B cell (primary cell): ENCODE data around the gene CPA4. TPM values are rescaled to one million over a fixed set of nuclear protein-coding genes. Genes with fewer than 3 reads are reported as not detected.

Experiments
- ATAC-seq: fragments of 200-7000 bp; cut with Tn5 transposase; one replicate; pipeline ENCODE4 v1.10.0; 2021; ENCODE audit warnings: low read depth, mild to moderate bottlenecking, moderate number of reproducible peaks, moderate library complexity
- CTCF ChIA-PET: fragments of 350-600 bp; sonication (Branson Sonifier 250); formaldehyde crosslinking; loops from one replicate; lab custom pipeline; 2021; ENCODE audit warnings: antibody characterized with exemption, inconsistent platforms; lab: Charles Lee
- POLR2A ChIA-PET: fragments of 350-600 bp; sonication (Branson Sonifier 250); formaldehyde crosslinking; loops from one replicate; lab custom pipeline; 2021; ENCODE audit warnings: antibody characterized with exemption; lab: Charles Lee
- DNase-seq: peaks from one replicate; pipeline ENCODE4 v3.0.0; 2013
- H2AFZ ChIP-seq: 2 replicates; pipeline ENCODE4 v1.6.1; 2012; ENCODE audit warnings: mild to moderate bottlenecking, low read depth, low read length; ENCODE audit not compliant: insufficient read depth, poor library complexity, severe bottlenecking
- H3K27ac ChIP-seq, 2 donors: 1 replicate in 1 of 2; 2 replicates in 1 of 2; pipeline ENCODE4 v1.5.1; 2012 to 2013; ENCODE audit warnings: low read length in 2 of 2, mild to moderate bottlenecking in 2 of 2, moderate library complexity in 1 of 2
- H3K27me3 ChIP-seq, 4 experiments: fragments of 200-600 bp in 1 of 4; sonication (generic) in 1 of 4; replicated peaks in 1 of 4; 1 replicate in 2 of 4; 2 replicates in 2 of 4; pipeline versions ENCODE4 v1.6.1 to v1.7.0; 2013 to 2016; ENCODE audit warnings: low read length in 3 of 4, mild to moderate bottlenecking in 2 of 4, mixed read lengths in 1 of 4, moderate library complexity in 1 of 4; ENCODE audit not compliant: insufficient read depth in 4 of 4, control insufficient read depth in 3 of 4; ENCODE audit errors: control extremely low read depth in 1 of 4
- H3K36me3 ChIP-seq, 2 experiments: replicated peaks in 1 of 2; 1 replicate in 1 of 2; 2 replicates in 1 of 2; pipeline versions ENCODE4 v1.6.1 to v1.7.1; 2013; ENCODE audit warnings: low read length in 1 of 2; ENCODE audit not compliant: insufficient read depth in 2 of 2, control insufficient read depth in 1 of 2; ENCODE audit errors: control extremely low read depth in 1 of 2, extremely low read depth in 1 of 2
- H3K4me1 ChIP-seq, 2 donors: fragments of 200-600 bp in 1 of 2; sonication (generic) in 1 of 2; 1 replicate in 1 of 2; 2 replicates in 1 of 2; pipeline versions ENCODE4 v1.5.1 to v1.6.1; 2013 to 2017; ENCODE audit warnings: low read length in 2 of 2; ENCODE audit not compliant: control insufficient read depth in 2 of 2, insufficient read depth in 2 of 2
- H3K4me2 ChIP-seq: replicated peaks from 2 replicates; pipeline ENCODE3; 2012; ENCODE audit warnings: mild to moderate bottlenecking, low read depth, low read length; ENCODE audit not compliant: poor library complexity, severe bottlenecking
- H3K4me3 ChIP-seq, 5 experiments: fragments of 200-600 bp in 1 of 5; sonication (generic) in 1 of 5; 1 replicate in 3 of 5; 2 replicates in 2 of 5; pipeline versions ENCODE4 v1.5.1 to v1.7.0; 2011 to 2016; ENCODE audit warnings: low read length in 4 of 5, mild to moderate bottlenecking in 4 of 5, low read depth in 2 of 5, control low read depth in 1 of 5, moderate library complexity in 1 of 5; ENCODE audit not compliant: insufficient read depth in 1 of 5; ENCODE audit errors: control extremely low read depth in 1 of 5, extremely low read depth in 1 of 5
- H3K79me2 ChIP-seq: fragments of 200-600 bp; sonication (generic); one replicate; pipeline ENCODE4 v1.6.0; 2016; ENCODE audit warnings: low read length; ENCODE audit not compliant: control insufficient read depth, insufficient read depth
- H3K9ac ChIP-seq: fragments of 200-600 bp; sonication (generic); 2 replicates; pipeline ENCODE4 v1.6.1; 2017; ENCODE audit warnings: mild to moderate bottlenecking, low read length, moderate library complexity
- H3K9me3 ChIP-seq, 3 donors: one replicate each; pipeline versions ENCODE4 v1.6.1 to v1.7.1; 2013; ENCODE audit warnings: low read length in 2 of 3; ENCODE audit not compliant: control insufficient read depth in 2 of 3, insufficient read depth in 1 of 3; ENCODE audit errors: control extremely low read depth in 1 of 3
- H4K20me1 ChIP-seq: 2 replicates; pipeline ENCODE4 v1.6.0; 2012; ENCODE audit warnings: mild to moderate bottlenecking, low read length; ENCODE audit not compliant: insufficient read depth, control insufficient read depth, poor library complexity, severe bottlenecking
- H3K27ac Mint-ChIP-seq: one replicate; pipeline ENCODE4 v1.8.0; 2021; ENCODE audit warnings: mixed read lengths
- H3K27me3 Mint-ChIP-seq: one replicate; pipeline ENCODE4 v1.8.0; 2021; ENCODE audit warnings: mixed read lengths
- H3K4me1 Mint-ChIP-seq: one replicate; pipeline ENCODE4 v1.8.0; 2021; ENCODE audit warnings: mixed read lengths
- H3K4me3 Mint-ChIP-seq: one replicate; pipeline ENCODE4 v1.8.0; 2021; ENCODE audit warnings: mixed read lengths
- H3K9me3 Mint-ChIP-seq: one replicate; pipeline ENCODE4 v1.8.0; 2022; ENCODE audit warnings: mixed read lengths; ENCODE audit not compliant: insufficient read depth
- CTCF ChIP-seq: fragments of 200-600 bp; IDR thresholded peaks from one replicate; pipeline ENCODE4 v1.8.0; 2022; ENCODE audit warnings: antibody characterized with exemption, mild to moderate bottlenecking
- EZH2 ChIP-seq: IDR thresholded peaks from 2 replicates; pipeline ENCODE4 v1.6.1; 2012; ENCODE audit warnings: borderline replicate concordance, low read depth, mild to moderate bottlenecking, moderate library complexity, low read length; ENCODE audit not compliant: insufficient read depth, poor library complexity, severe bottlenecking
- WGBS: methylation state at CpG from one replicate; pipeline ENCODE4 v1.1.5; 2013; ENCODE audit warnings: missing lambda C conversion rate; ENCODE audit not compliant: insufficient coverage; 5-methylcytosine and 5-hydroxymethylcytosine counted together
- intact Hi-C: fragments of 100-400 bp; cut with micrococcal nuclease; formaldehyde crosslinking; loops from one replicate; pipeline ENCODE4 v1.10.0; 2022
- polyA plus RNA-seq: library from polyadenylated mRNA; depleted of rRNA; stranded (reverse); fragments of >200 nt; gene quantifications from 2 replicates; pipeline ENCODE4 v1.2.3, GENCODE V29; 2012
- total RNA-seq, 2 donors: library from RNA; stranded (reverse); fragments of 120-200 nt in 1 of 2; gene quantifications; 1 replicate in 1 of 2; 2 replicates in 1 of 2; pipeline versions ENCODE4 v1.2.3 to v1.2.4, GENCODE V29; 2013 to 2022

The CPA4 gene
- total and polyA plus RNA-seq, 2 donors (not counting 1 experiment from before 2014, with no cell fraction given): not detected

GRCh38 chr7:130372402-130373165 lies 79.6 kb downstream of the CPA4 start:
- Histone ChIP-seq H3K36me3 (no peaks in the 10 kb centered on the region), H3K27me3 (no peaks in the 10 kb centered on the region), H3K79me2 (no peaks in the 10 kb centered on the region), H4K20me1 (no peaks in the 10 kb centered on the region), H3K9ac (no peak overlapping the region), H3K4me2 (no peak overlapping the region), H3K9me3 (peaks cover 0 to 10% (median 0%) of the 10 kb centered on the region in 3 donors), H3K4me3 (no peak overlapping the region), H2AFZ (no peak overlapping the region), H3K27ac (no peak overlapping the region), H3K4me1 (no peaks in the 10 kb centered on the region)
- H3K9me3 Mint-ChIP-seq: peaks cover 5% of the 10 kb centered on the region
- ChIA-PET POLR2A (no interaction called here), CTCF (no interaction called here)
- ATAC-seq (no peak), DNase-seq (no peak)
- 83% methylated on average over 7 of the region's 11 CpGs for WGBS
- no peak overlapping the region for H3K27ac Mint-ChIP-seq
- H3K4me1 Mint-ChIP-seq: no peaks in the 10 kb centered on the region
- H3K27me3 Mint-ChIP-seq: no peaks in the 10 kb centered on the region
- no peak for TF ChIP-seq EZH2
- TF ChIP-seq CTCF: no peak
- H3K4me3 Mint-ChIP-seq: no peak overlapping the region
- intact Hi-C loops: no loop called here

Other genes with a start within 250 kb of the CPA4 start
- 22.5 and 27.1 TPM in 2 replicates for gene ZC3HC1, start 241.8 kb upstream of the CPA4 start, total RNA-seq
- 14.2 and 16.3 TPM in 2 replicates for gene ZC3HC1, start 241.8 kb upstream of the CPA4 start, polyA plus RNA-seq
- gene KLHDC10, start 222.6 kb upstream of the CPA4 start, total RNA-seq: 25.3 and 25.7 TPM in 2 replicates
- 7.1 and 8.9 TPM in 2 replicates for gene KLHDC10, start 222.6 kb upstream of the CPA4 start, polyA plus RNA-seq
- gene TMEM209, start 87.8 kb upstream of the CPA4 start, total RNA-seq: 33.2 and 35.8 TPM in 2 replicates
- gene TMEM209, start 87.8 kb upstream of the CPA4 start, polyA plus RNA-seq: 15.8 and 16.5 TPM in 2 replicates
- gene SSMEM1, start 85.3 kb upstream of the CPA4 start, total RNA-seq: not detected in 2 replicates
- gene SSMEM1, start 85.3 kb upstream of the CPA4 start, polyA plus RNA-seq: not detected in 2 replicates
- gene CPA2, start 26.3 kb upstream of the CPA4 start, total RNA-seq: not detected in 2 replicates
- not detected in 2 replicates for gene CPA2, start 26.3 kb upstream of the CPA4 start, polyA plus RNA-seq
- not detected in 2 replicates for gene CPA5, start 51.7 kb downstream of the CPA4 start, total RNA-seq
- 0.13 TPM in 1 of 2 replicates, not detected in the other for gene CPA5, start 51.7 kb downstream of the CPA4 start, polyA plus RNA-seq
- not detected in 2 replicates for gene CPA1, start 87.3 kb downstream of the CPA4 start, total RNA-seq
- gene CPA1, start 87.3 kb downstream of the CPA4 start, polyA plus RNA-seq: not detected in 2 replicates
- gene CEP41, start 147.9 kb downstream of the CPA4 start, total RNA-seq: 5.9 and 6.1 TPM in 2 replicates
- 2.7 and 3.4 TPM in 2 replicates for gene CEP41, start 147.9 kb downstream of the CPA4 start, polyA plus RNA-seq
- 6.6 and 6.7 TPM in 2 replicates for gene MEST, start 198.9 kb downstream of the CPA4 start, total RNA-seq
- 2.1 and 2.5 TPM in 2 replicates for gene MEST, start 198.9 kb downstream of the CPA4 start, polyA plus RNA-seq